SK-N-SH treated with all-trans-retinoic acid at 6 μM for 48 hours (cell line): ENCODE data around the gene EXOSC9.

Source experiments
- ATAC-seq: fragments of 200-7000 bp; cut with Tn5 transposase; 3 replicates; pipeline ENCODE4 v1.9.1; 2020; ENCODE audit warnings: mild to moderate bottlenecking, moderate library complexity
- ARNTL ChIP-seq: fragments of 450-650 bp; formaldehyde crosslinking; IDR thresholded peaks from 2 replicates; pipeline ENCODE4 v1.5.0; 2020; ENCODE audit warnings: low read depth, mild to moderate bottlenecking, moderate library complexity, borderline replicate concordance
- BACH2 ChIP-seq: fragments of 250-450 bp; sonication (Bioruptor Pico); IDR thresholded peaks from 2 replicates; pipeline ENCODE4 v1.9.0; 2021; ENCODE audit warnings: mild to moderate bottlenecking, borderline replicate concordance
- CSDC2 ChIP-seq: fragments of 250-450 bp; sonication (Bioruptor Pico); IDR thresholded peaks from 2 replicates; pipeline ENCODE4 v1.5.0; 2020; ENCODE audit warnings: mild to moderate bottlenecking, moderate library complexity
- CSRNP3 ChIP-seq: fragments of 250-450 bp; sonication (Bioruptor Pico); IDR thresholded peaks from 2 replicates; pipeline ENCODE4 v1.5.1; 2021; ENCODE audit warnings: mild to moderate bottlenecking, moderate library complexity
- ESRRG ChIP-seq: fragments of 250-450 bp; sonication (Bioruptor Pico); IDR thresholded peaks from 2 replicates; pipeline ENCODE4 v1.6.1; 2021; ENCODE audit warnings: mild to moderate bottlenecking
- GLIS3 ChIP-seq: fragments of 250-450 bp; sonication (Bioruptor Pico); IDR thresholded peaks from 2 replicates; pipeline ENCODE4 v1.5.0; 2020; ENCODE audit warnings: mild to moderate bottlenecking, moderate library complexity
- ISL1 ChIP-seq: fragments of 250-450 bp; sonication (Bioruptor Pico); IDR thresholded peaks from 2 replicates; pipeline ENCODE4 v2.1.2; 2022; ENCODE audit warnings: mild to moderate bottlenecking, moderate library complexity
- OSR1 ChIP-seq: fragments of 250-450 bp; sonication (Bioruptor Pico); IDR thresholded peaks from 2 replicates; pipeline ENCODE4 v1.8.0; 2022; ENCODE audit warnings: moderate library complexity, mild to moderate bottlenecking, inconsistent platforms
- PPARA ChIP-seq: fragments of 250-450 bp; sonication (Bioruptor Pico); IDR thresholded peaks from 2 replicates; pipeline ENCODE4 v1.5.0; 2020; ENCODE audit warnings: mild to moderate bottlenecking, borderline replicate concordance
- RARB ChIP-seq: fragments of 250-450 bp; sonication (Bioruptor Pico); IDR thresholded peaks from 2 replicates; pipeline ENCODE4 v1.8.0; 2021; ENCODE audit warnings: mild to moderate bottlenecking, moderate library complexity
- SNAI2 ChIP-seq: fragments of 250-450 bp; sonication (Bioruptor Pico); IDR thresholded peaks from 2 replicates; pipeline ENCODE4 v1.5.0; 2020; ENCODE audit warnings: mild to moderate bottlenecking, moderate library complexity
- TCF4 ChIP-seq: fragments of 250-450 bp; sonication (Bioruptor Pico); IDR thresholded peaks from 2 replicates; pipeline ENCODE4 v1.8.0; 2021; ENCODE audit warnings: mild to moderate bottlenecking, moderate library complexity, borderline replicate concordance
- TOX ChIP-seq: fragments of 250-450 bp; sonication (Bioruptor Pico); IDR thresholded peaks from 2 replicates; pipeline ENCODE4 v1.8.0; 2021; ENCODE audit warnings: mild to moderate bottlenecking, moderate library complexity, borderline replicate concordance
- ZC3H10 ChIP-seq: fragments of 250-450 bp; sonication (Bioruptor Pico); IDR thresholded peaks from 2 replicates; pipeline ENCODE4 v1.5.1; 2021; ENCODE audit warnings: mild to moderate bottlenecking, moderate library complexity
- ZFP3 ChIP-seq: fragments of 250-450 bp; sonication (Bioruptor Pico); IDR thresholded peaks from 2 replicates; pipeline ENCODE4 v1.5.0; 2020; ENCODE audit warnings: mild to moderate bottlenecking, moderate library complexity
- ZFP30 ChIP-seq: fragments of 450-650 bp; formaldehyde crosslinking; IDR thresholded peaks from 2 replicates; pipeline ENCODE4 v1.5.0; 2022; ENCODE audit warnings: mild to moderate bottlenecking, moderate library complexity
- ZNF565 ChIP-seq: fragments of 450-650 bp; formaldehyde crosslinking; conservative IDR thresholded peaks from 2 replicates; pipeline ENCODE4 v1.5.0; 2020; ENCODE audit warnings: low read depth, mild to moderate bottlenecking, moderate library complexity
- ZNF70 ChIP-seq: fragments of 450-650 bp; formaldehyde crosslinking; IDR thresholded peaks from 2 replicates; pipeline ENCODE4 v1.5.0; 2020; ENCODE audit warnings: mild to moderate bottlenecking, moderate library complexity
- ZNF8 ChIP-seq: fragments of 450-650 bp; formaldehyde crosslinking; IDR thresholded peaks from 2 replicates; pipeline ENCODE4 v1.5.0; 2020; ENCODE audit warnings: mild to moderate bottlenecking, moderate library complexity
- TF ChIP-seq, protein P1 (sequence below): fragments of 250-450 bp; sonication (Bioruptor Pico); IDR thresholded peaks from 2 replicates; pipeline ENCODE4 v1.5.1; 2020; ENCODE audit warnings: low read depth, mild to moderate bottlenecking, moderate library complexity
- TF ChIP-seq, protein P2 (sequence below): fragments of 250-450 bp; sonication (Bioruptor Pico); IDR thresholded peaks from 2 replicates; pipeline ENCODE4 v1.5.0; 2020; ENCODE audit warnings: mild to moderate bottlenecking, moderate library complexity
- TF ChIP-seq, protein P3 (sequence below): fragments of 250-450 bp; sonication (Bioruptor Pico); IDR thresholded peaks from 2 replicates; pipeline ENCODE4 v1.8.0; 2020; ENCODE audit warnings: mild to moderate bottlenecking, moderate library complexity, borderline replicate concordance

EXOSC9 gene

DNA sequence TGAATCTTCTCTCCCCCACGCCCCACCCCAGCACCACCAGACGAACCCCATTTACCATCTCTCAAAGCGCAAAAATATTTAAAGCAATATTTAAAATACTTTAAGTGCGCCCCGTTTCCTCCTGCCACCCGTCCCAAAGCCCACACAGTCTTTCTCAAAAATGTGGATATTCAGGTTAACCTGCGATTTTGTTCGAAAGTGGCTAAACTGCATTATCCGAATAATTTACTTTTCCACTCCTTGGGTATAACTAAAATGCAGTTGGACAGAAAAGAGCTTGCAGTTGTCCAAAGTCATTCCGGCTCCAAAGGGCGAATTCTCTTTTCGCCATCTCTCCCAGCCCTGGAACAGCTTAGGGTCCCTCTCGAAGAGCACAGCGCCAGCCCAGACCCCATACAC lies 36.8 kb upstream of the EXOSC9 start:
- no peak for ATAC-seq
- TF ChIP-seq ESRRG (CRISPR knock-in tag) (no peak), RARB (CRISPR knock-in tag) (no peak), CSRNP3 (CRISPR knock-in tag) (no peak), ZFP3 (no peak), ARNTL (CRISPR knock-in tag) (no peak), ZFP30 (CRISPR knock-in tag) (no peak), ZNF8 (CRISPR knock-in tag) (no peak), ZC3H10 (no peak), CSDC2 (no peak), ZNF565 (CRISPR knock-in tag) (no peak), GLIS3 (CRISPR knock-in tag) (no peak)
- TF ChIP-seq, protein P1, sequence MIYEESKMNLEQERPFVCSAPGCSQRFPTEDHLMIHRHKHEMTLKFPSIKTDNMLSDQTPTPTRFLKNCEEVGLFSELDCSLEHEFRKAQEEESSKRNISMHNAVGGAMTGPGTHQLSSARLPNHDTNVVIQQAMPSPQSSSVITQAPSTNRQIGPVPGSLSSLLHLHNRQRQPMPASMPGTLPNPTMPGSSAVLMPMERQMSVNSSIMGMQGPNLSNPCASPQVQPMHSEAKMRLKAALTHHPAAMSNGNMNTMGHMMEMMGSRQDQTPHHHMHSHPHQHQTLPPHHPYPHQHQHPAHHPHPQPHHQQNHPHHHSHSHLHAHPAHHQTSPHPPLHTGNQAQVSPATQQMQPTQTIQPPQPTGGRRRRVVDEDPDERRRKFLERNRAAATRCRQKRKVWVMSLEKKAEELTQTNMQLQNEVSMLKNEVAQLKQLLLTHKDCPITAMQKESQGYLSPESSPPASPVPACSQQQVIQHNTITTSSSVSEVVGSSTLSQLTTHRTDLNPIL (CRISPR knock-in tag), result no peak

DNA sequence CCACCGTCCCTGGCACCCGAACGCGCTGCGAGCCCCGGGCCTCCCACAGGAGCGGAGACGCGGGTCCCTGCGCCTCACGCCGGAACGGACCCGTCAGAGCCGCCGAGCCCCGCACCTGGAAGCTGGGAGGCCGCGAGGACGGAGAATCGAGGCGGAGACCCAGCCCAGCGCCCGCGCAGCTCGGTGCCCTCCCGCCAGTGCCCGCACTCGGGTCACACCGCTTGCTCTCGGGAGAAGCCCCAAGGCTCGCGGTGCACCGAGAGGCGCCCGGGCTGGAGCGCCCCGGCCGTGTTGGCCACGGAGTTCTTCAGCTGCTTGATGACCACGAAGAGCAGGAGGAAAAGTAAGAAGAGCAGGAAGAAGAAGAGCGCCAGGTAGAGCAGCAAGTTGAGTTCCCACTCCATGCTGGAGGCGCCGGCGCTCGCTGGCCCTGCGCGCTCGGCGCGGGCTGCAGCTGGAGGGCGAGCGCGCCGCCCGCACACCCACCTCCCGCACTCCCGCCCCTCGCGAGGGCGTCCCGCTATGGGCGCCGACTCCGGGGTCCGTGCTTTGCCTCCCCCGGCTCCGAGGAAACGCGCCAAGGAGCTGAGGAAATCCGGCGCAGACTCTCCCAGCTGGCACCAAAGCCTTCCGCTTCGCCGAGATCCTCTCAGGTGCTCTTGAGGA lies 36.3 kb upstream of the EXOSC9 start, which contains the start of gene SMIM43:
SMIM43 (minus strand) TSS at position 463 of the 666 bp plus-strand sequence; CDS start at position 404, 59 bp downstream.
- no peak for TF ChIP-seq SNAI2 (CRISPR knock-in tag)
- no peak for TF ChIP-seq ZC3H10
- TF ChIP-seq TCF4, result no peak
- no peak for TF ChIP-seq CSDC2
- peak; percentile 67 for ATAC-seq

GRCh38 chr4:121765368-121765705 lies 35.8 kb upstream of the EXOSC9 start:
- ATAC-seq, result no peak; the same call in 2 of the 3 replicates
- TF ChIP-seq SNAI2 (CRISPR knock-in tag) (no peak), ZNF70 (CRISPR knock-in tag) (no peak), ZNF8 (CRISPR knock-in tag) (no peak), BACH2 (no peak), ZC3H10 (no peak), GLIS3 (CRISPR knock-in tag) (no peak), ZFP3 (no peak), PPARA (CRISPR knock-in tag) (no peak), OSR1 (CRISPR knock-in tag) (no peak), ZFP30 (CRISPR knock-in tag) (no peak), ESRRG (CRISPR knock-in tag) (no peak), TOX (CRISPR knock-in tag) (no peak), TCF4 (no peak), RARB (CRISPR knock-in tag) (no peak), ZNF565 (CRISPR knock-in tag) (no peak), ISL1 (no peak), ARNTL (CRISPR knock-in tag) (no peak)
- TF ChIP-seq, protein P2, sequence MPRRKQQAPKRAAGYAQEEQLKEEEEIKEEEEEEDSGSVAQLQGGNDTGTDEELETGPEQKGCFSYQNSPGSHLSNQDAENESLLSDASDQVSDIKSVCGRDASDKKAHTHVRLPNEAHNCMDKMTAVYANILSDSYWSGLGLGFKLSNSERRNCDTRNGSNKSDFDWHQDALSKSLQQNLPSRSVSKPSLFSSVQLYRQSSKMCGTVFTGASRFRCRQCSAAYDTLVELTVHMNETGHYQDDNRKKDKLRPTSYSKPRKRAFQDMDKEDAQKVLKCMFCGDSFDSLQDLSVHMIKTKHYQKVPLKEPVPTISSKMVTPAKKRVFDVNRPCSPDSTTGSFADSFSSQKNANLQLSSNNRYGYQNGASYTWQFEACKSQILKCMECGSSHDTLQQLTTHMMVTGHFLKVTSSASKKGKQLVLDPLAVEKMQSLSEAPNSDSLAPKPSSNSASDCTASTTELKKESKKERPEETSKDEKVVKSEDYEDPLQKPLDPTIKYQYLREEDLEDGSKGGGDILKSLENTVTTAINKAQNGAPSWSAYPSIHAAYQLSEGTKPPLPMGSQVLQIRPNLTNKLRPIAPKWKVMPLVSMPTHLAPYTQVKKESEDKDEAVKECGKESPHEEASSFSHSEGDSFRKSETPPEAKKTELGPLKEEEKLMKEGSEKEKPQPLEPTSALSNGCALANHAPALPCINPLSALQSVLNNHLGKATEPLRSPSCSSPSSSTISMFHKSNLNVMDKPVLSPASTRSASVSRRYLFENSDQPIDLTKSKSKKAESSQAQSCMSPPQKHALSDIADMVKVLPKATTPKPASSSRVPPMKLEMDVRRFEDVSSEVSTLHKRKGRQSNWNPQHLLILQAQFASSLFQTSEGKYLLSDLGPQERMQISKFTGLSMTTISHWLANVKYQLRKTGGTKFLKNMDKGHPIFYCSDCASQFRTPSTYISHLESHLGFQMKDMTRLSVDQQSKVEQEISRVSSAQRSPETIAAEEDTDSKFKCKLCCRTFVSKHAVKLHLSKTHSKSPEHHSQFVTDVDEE (CRISPR knock-in tag), result no peak
- TF ChIP-seq, protein P3, sequence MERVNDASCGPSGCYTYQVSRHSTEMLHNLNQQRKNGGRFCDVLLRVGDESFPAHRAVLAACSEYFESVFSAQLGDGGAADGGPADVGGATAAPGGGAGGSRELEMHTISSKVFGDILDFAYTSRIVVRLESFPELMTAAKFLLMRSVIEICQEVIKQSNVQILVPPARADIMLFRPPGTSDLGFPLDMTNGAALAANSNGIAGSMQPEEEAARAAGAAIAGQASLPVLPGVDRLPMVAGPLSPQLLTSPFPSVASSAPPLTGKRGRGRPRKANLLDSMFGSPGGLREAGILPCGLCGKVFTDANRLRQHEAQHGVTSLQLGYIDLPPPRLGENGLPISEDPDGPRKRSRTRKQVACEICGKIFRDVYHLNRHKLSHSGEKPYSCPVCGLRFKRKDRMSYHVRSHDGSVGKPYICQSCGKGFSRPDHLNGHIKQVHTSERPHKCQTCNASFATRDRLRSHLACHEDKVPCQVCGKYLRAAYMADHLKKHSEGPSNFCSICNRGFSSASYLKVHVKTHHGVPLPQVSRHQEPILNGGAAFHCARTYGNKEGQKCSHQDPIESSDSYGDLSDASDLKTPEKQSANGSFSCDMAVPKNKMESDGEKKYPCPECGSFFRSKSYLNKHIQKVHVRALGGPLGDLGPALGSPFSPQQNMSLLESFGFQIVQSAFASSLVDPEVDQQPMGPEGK (CRISPR knock-in tag), result no peak
- TF ChIP-seq, protein P1 (CRISPR knock-in tag), result no peak
